ELF-1 (cell line): ENCODE measurements around the gene ZMAT5.
A peak's percentile ranks its signal among the peaks of the same experiment; 100 is the strongest.

Source experiments
- DNase-seq: peaks from one replicate; pipeline ENCODE4 v3.0.0-alpha.2; 2016; ENCODE audit warnings: low read depth, low spot score

The ZMAT5 gene

DNA sequence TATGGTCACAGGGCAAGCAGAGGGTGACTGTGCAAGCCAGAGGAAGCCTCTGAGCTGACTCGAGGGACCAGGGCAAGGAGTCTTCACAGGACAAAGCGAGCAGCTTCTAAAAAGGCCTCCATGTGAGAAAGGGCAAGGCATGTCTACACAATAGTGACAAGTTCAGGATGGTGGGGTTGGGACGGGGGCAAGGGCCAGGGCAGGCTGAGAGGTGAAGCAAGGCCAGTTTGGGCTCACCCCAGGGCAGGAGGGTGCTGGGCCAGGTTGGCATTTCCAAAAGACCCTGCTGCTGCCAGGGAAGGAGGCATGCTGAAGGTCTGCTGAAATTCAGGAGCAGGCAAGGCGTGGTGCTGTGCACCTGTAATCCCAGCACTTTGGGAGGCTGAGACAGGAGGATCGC, 59.3 kb downstream of the ZMAT5 start:
- no peak for DNase-seq

DNA sequence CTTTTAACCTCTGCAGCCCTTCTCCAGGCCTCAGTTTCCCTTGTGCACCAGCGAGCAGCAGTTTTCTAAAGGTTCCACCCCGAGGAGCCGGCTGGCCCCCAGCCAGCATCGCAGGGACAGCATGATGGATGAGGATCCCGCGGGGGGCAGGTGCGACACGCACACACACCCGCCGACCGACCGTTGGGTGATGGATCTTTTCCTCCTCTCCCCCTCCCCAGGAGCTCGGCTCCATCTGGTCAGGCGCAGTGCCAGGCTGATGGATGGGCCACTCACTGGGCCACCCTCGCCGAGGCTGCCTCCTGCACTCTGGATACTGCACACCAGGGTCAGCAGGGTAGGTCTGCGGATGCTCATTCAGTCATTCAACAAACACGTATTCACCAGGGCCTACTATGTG, 59.8 kb downstream of the ZMAT5 start:
- no peak for DNase-seq

DNA sequence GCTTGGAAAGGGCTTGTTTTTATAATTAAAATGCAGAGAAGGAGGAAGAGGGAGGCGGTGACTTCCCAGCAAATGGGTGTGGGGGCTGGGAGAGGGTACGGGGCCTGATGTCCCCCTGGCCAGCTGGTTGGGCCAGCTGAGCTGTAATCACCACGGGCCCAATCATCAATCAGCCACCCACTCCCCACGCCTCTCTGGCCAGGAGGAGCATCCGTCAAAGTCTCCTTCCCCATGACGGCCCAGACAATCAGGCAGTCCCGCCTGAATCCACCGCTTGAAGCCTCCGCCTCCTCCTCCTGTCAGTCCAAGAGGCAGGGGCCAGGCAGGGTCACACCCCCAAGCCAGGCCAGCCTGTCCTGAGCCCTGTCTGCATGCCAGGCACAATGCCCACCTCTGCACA, 60.3 kb downstream of the ZMAT5 start:
- peak; percentile 79 for DNase-seq

GRCh38 chr22:29705651-29706050, 61.2 kb downstream of the ZMAT5 start:
- no peak for DNase-seq

DNA sequence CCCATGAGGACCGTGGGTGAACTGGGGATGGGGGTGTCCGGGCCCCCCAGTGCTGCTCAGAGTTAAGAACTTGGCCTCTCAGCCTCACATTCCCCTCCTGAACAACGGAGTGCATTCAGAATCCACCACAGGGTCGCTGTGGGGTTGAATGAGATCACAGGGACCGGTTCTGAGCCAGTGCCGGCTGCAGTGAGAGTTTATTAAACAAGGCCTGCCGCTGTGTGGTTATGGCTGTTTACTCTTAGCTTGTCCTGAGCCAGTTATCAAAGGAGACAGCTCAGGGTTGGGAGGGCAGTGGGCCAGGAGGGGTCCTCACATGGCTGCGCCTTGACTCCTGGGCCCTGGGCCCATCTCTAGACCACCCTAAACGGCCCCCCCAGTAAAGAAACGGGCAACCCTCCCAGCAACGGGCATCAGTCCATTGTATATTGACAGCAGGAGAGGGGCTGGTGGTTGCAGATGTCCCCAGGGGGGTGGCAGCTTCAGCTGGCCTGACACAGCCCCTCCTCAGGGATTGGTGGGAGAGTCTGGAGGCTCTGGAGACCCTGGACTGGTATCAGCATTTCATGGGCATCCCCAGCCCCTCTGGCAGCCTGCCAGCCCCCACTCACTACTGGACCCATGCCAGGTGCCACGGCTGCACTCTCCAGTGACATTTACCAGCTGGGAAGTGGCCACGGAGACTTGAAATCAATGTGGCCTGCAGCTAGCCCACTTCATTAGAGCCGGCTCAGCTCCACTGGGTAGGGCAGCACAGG, 62.1 kb downstream of the ZMAT5 start:
- no peak for DNase-seq

DNA sequence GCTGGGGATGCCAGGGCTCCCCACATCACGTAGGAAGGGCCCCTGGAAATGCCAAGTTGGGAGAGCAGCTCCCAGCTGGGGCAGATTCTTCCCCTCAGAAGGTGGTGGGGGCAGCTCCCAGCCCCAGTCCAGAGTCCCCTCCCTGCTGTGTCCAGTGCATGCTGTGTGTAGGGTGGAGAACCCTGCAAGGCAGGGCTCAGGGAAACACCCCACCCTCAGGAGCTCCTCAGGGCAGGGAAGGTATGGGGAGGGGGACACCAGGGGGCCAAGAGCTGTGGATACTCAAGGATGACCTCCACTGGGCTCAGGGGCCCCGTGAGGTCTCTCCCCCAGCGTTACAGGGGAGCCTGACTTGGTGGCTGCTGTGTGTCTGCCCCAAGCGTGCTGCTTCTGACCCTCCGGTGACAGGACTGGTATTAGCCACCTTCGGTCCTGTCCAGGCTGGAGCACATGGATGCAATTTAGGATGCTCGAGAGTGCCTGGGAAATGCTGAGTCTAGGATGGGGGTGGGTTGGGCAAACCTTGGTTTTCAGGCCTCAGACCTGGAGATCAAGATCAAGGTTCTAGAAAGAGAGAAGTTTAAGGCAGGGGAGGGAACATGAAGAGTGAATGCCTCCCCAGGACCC, 63.1 kb downstream of the ZMAT5 start:
- DNase-seq: no peak

DNA sequence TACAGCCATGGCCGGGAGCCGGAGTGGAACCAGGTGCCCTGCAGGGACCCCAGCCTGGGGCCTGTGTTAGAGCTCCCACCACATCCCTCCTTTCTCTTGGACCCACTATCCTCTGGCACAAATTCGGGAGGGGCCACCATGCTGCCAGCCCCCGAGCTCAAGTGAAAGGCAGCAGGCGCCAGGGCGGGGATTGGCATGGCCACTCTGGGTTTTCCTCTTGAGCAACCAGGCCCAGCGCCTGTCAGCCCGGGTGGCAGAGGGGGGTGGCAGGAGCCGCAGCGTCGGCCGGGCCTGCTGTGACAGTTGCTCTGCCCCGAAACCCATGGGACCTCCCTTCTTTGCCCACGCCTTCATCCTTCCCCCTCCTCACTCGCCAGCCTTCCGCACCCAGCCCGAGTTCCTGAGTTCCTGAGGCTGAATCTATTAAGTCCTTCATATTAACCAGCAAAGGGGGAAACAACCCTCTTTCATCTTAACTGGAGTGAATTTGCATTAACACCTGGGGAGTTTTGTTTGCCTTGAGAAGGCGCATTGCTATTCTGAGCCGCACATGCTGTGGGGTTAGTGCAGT, 63.8 kb downstream of the ZMAT5 start:
- DNase-seq: no peak

DNA sequence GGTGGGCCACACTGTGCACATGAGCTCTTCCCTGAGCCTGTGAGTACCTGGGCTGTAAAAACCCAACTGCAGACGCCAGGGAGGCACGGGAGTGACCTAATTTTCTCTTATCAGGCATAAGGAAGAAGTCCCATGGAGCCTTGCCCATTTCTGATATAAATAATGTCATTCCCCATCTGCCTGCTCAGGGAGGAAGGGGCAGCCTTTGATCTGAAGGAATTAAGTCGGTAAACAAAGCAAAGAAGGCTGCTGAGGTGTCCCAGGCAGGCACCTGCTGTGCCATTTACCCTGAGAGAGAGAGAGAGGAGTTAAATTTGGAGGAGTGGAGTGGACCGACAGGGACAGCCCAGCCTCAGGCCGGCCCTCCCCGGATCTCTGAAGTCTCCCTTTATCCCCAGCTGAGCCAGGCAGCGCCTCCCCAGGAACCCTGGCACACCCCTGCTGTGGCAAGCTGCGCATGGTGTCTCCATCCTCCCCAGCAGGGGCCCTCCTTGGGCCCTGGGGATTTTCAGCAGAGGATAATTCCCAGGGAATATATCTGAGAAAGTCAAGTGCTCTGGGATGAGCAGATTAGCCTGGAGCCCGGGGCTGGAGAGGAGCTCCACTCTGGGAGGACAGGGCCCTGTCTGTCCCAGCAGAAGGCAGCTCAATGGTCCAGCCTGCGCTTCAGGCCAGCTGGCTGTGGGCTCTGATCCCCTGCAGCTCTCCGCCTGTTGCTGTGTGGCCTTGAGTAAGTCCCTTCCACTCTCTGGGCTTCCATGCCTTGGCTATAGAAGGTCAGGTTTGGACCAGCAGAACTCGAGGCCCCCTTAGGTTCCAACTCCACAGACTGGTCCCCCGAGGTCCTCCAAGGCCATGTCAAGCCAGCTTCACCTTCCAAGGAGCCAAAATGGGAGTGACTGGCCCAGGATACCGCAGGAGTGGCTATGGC, 64.5 kb downstream of the ZMAT5 start:
- no peak for DNase-seq

- DNase-seq: peak; percentile 76
Measured at GRCh38 chr22:29701155-29701999, 65.4 kb downstream of the ZMAT5 start.

- no peak for DNase-seq
Measured at GRCh38 chr22:29700900-29701154, 66.0 kb downstream of the ZMAT5 start.

GRCh38 chr22:29700206-29700899, 66.5 kb downstream of the ZMAT5 start:
- DNase-seq: no peak

DNA sequence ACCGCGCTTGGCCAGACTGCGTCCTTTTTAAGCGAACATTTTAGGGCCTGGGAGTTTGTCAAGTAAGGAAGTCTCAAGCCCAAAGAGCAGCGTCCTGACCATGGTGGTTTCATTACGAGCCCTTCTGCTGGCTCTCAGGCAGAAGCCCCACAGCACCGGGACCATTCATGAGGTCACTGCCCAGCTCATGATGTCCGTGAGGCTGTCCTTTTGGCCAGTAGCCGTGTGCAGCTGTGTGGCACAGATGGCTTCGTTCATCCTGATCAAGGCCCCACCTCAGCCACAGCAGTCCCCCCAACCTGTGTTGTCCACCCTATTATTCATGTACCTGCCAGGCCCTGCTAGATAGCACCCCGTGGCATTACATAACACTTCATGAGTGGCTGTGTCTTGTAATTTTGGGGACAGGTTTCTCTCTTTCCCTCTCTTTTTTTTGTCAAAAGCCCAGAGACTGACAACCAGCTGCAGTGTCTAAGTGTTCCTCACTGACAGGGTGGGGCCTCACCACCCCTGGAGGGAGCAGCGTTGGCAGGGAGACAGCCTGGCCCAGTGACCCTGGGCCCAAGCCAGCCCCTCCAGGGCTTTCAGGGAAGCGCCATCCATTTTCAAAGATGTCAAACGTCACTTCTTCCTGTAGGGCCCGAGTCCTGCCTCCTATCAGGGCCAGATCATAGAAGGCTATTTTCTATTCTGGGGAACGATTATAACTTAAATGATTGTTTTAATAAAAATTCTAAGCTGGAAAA, 68.8 kb downstream of the ZMAT5 start:
- DNase-seq: no peak

DNA sequence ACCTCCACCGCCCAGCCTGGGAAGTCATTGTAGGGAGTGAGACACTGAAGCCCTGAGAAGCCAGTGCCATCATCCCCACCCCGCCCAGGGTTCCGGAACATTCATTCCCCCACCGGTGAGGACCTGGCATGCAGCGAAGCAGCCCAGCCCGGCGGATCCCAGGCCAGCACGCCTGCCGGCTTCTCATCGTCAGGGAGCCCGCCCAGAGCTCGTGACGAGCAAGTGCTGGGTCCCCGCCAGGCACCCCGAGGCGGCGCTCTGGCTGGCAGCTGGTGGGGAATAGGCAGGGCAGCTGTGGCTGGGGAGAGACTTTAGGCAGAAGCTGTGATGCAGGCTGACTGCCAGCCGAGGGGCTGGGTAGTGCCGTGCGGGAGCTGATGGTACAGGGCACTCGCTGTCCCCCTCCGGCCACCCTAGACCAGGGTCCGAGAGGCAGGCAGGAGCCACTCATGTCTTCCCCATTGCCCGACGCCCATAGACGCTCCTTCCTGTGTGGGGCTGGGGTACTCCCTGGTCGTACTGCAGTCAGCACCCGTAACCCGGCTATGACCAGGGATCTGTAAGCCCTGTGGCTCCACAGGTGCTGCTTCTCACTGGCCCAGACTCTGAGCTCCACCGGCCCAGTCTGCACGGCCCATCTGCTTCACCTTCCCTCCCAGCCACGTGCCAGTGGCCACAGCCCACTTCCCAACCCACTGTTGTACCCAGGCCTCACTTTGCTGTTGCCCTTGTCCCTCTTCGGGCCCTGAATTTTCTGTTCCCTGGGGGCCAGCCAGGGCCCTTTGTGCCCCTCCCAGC, 71.5 kb downstream of the ZMAT5 start:
- no peak for DNase-seq

- no peak for DNase-seq
Measured at GRCh38 chr22:29693671-29694070, 73.1 kb downstream of the ZMAT5 start.

GRCh38 chr22:29693161-29693560, 73.6 kb downstream of the ZMAT5 start:
- DNase-seq: no peak

DNA sequence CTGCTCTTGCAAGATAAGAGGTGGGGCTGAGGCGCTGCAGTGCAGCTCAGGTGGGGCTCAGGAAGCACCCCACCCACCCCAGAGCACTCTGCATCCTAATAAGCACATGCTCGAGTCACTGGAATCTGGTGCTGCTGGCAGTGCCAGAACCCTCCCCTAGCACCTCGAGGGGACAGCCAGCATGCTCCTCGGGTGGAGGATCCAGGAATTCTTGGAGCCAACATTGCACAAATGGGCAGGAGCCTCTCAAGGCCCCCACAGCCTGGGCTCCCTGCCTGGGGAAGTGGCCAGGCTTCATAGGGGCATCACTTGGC, 74.5 kb downstream of the ZMAT5 start:
- no peak for DNase-seq

DNA sequence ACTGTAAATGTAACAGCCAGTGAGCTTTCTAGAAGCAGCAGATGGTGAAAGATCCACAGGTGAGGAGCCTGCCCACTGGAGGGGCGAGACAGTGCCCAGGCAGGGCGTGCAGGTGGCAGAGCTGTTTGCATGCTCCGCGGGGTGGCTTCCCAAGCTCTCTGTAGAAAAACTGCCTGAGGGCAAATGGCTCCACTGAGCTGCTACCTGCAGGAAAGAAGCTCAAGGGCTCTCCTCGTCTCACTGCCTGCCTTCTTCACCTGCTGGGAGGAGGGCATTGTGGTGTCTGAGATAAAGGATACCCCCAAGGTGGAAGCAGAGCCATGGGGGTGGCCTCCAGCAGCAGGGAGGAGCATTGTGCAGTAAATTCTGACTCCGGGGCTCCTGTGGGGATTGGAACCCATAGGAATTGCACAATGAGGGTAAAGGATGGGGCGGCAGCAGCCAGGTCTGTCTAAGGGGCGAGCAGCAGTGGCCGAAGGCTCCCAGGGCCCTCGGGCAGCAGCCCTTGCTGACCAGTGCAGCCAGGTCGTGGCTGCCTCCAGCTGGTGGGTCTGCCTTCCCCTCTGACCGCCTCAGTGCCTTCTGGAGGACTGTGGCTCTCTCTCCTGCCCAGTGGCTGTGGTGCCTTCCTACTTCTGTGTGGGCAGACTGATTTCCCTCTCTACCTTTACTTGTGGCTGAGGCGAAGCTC, 75.0 kb downstream of the ZMAT5 start:
- peak; percentile 62 for DNase-seq

- peak; percentile 29 for DNase-seq
Measured at GRCh38 chr22:29690476-29690875, 76.3 kb downstream of the ZMAT5 start.

GRCh38 chr22:29689880-29690213, 77.0 kb downstream of the ZMAT5 start:
- peak; percentile 86 for DNase-seq
